NB4 (cell line): ENCODE data around the gene HSPBP1.

Experiments used
- MAX ChIP-seq: IDR thresholded peaks from 2 replicates; pipeline ENCODE4 v1.6.1; 2011; ENCODE audit warnings: low read depth, low read length
- MYC ChIP-seq: IDR thresholded peaks from 2 replicates; pipeline ENCODE4 v1.6.1; 2011; ENCODE audit warnings: low read depth, low read length
- POLR2A ChIP-seq: IDR thresholded peaks from 2 replicates; pipeline ENCODE4 v1.6.1; 2011; ENCODE audit warnings: mild to moderate bottlenecking; ENCODE audit not compliant: insufficient read length; ENCODE audit errors: extremely low read depth
- TF ChIP-seq, protein P1 (sequence below): IDR thresholded peaks from one replicate; pipeline ENCODE4 v1.5.1; 2012; ENCODE audit warnings: low read depth, low read length

GRCh38 chr19:55299991-55300390, 20.1 kb upstream of the HSPBP1 start:
- TF ChIP-seq, protein P1, sequence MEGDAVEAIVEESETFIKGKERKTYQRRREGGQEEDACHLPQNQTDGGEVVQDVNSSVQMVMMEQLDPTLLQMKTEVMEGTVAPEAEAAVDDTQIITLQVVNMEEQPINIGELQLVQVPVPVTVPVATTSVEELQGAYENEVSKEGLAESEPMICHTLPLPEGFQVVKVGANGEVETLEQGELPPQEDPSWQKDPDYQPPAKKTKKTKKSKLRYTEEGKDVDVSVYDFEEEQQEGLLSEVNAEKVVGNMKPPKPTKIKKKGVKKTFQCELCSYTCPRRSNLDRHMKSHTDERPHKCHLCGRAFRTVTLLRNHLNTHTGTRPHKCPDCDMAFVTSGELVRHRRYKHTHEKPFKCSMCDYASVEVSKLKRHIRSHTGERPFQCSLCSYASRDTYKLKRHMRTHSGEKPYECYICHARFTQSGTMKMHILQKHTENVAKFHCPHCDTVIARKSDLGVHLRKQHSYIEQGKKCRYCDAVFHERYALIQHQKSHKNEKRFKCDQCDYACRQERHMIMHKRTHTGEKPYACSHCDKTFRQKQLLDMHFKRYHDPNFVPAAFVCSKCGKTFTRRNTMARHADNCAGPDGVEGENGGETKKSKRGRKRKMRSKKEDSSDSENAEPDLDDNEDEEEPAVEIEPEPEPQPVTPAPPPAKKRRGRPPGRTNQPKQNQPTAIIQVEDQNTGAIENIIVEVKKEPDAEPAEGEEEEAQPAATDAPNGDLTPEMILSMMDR: no peak
- TF ChIP-seq POLR2A: no peak
- TF ChIP-seq MAX: no peak
- no peak for TF ChIP-seq MYC
